NCI-H1105 treated with DMSO at 0.1 percent for 48 hours (cell line): Measurements from ENCODE around the gene BBS7.

Experiments
- DNase-seq: peaks from one replicate; lab custom pipeline; 2025; lab: John Stamatoyannopoulos, UW

The BBS7 gene

GRCh38 chr4:121791481-121791880 lies 78.8 kb downstream of the BBS7 start:
- DNase-seq = no peak

- DNase-seq = no peak
These were observed 79.3 kb downstream of the BBS7 start for GRCh38 chr4:121790976-121791375.

DNA sequence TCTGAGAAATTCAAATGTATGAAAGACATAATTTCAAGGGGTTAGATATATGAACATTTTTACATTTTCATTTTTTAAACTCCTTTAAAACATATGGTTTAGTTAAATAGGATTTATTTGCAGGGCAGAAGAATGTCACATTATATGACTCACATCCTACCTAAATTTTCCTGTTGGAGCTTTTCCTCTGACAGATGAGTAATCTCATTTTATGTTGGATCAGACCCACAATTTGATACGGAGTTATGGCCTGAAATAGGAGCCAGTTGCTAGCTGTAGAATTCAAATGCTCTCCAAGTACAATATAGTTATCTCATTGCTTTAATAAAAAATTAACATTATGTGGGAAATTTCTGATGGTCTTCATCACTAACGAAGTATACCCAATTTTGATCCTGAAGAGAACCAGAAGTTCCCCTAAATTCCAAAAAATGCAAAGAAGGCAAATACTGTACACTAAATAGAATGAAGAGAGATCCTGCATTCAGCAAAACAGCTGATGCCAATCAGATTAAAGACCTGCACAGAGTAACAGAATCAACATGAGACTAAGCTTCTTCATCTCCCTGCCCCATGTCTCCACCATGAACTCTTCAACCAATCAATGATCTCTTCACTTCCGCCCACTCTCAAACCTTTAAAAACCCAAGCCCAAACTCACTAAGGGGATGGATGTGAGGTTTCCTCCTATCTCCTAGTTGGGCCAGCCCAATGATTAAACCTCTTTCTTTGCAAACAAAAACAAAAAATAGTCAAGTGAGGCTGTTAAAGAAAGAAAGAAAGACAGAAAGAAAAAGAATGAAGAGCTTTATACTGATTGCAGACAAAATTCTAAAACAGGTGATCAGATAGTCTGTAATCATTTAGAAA lies 80.1 kb downstream of the BBS7 start:
- no peak for DNase-seq

- DNase-seq = no peak
These were observed 80.8 kb downstream of the BBS7 start for GRCh38 chr4:121789455-121789854.

DNA sequence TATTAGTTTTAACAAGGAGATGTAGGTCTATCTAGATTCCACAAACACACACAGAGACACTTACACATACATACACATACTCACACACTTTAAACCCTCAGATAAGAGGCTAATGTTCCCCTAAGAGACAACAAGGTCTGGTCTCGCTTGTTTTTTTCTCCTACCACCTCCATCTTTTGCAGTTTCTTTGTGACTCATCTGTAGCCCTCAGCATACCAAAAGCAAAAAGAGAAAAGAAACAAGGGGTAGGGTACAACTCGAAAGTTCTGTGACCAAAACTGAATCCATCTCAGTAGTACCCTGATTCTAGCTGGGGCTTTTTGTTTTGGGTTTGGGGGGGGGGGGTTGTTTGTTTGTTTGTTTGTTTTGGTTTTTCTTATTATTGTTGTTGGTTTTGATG lies 81.4 kb downstream of the BBS7 start:
- DNase-seq = no peak

DNA sequence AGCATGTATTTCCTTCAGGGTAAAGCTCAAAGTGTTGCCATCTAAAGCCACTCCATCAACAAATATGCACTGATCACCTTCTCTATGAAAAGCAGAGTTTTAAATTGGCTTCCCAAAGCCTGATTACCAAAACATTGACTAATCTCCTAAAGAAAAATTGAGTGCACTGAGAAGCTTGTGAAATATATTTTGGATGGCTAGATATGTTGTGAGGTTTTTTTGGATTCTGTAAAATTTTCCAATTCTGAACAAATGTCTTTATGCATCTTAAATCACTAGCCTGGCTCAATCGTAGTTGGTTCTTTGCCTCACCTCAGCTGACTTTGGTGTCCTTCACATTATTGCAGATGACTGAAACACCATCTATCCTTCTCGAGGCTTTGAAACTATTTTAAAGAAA lies 84.1 kb downstream of the BBS7 start:
- no peak for DNase-seq

DNA sequence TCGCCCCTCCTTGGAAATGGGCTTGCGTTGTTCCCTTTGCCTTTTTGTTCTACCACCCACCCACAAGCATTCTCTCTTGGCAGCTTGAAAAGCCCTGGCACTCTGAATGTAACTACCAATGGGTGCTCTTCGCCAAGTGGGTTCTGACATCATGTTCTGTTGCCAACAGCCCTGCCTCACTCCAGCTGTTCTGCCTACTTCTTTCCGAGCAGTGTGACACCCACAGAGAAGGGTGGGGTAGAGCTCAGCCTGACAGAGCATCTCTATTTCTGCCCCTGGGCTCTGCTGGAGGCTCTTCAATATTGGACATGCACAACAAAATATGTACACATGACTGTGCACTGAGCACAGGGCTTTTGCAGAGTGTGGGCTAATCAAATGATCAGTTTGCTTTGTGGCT lies 84.8 kb downstream of the BBS7 start:
- no peak for DNase-seq

DNA sequence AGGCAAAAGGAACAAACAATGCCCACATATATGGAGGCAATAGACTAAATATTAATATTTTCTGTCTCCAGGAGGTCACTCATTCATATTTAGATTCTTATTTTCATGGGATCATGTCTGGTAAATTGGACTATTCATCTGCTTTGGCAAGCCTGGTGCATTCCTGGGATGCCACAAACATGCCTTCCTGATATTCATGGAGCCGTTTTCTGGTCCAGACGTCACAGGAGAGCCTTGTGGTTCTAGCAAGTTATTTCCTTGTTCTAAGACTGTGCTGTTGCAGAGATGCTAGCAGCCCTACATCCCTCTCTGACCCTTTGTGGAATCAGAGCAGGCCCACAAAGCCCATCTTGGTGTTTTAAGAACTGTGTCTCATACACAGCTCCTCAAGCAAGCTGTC lies 85.3 kb downstream of the BBS7 start:
- DNase-seq = no peak

GRCh38 chr4:121784401-121784800 lies 85.9 kb downstream of the BBS7 start:
- DNase-seq = no peak

- DNase-seq = no peak
These were observed 87.1 kb downstream of the BBS7 start for GRCh38 chr4:121783210-121783609.

- no peak for DNase-seq
These were observed 91.2 kb downstream of the BBS7 start for GRCh38 chr4:121778991-121779628.

DNA sequence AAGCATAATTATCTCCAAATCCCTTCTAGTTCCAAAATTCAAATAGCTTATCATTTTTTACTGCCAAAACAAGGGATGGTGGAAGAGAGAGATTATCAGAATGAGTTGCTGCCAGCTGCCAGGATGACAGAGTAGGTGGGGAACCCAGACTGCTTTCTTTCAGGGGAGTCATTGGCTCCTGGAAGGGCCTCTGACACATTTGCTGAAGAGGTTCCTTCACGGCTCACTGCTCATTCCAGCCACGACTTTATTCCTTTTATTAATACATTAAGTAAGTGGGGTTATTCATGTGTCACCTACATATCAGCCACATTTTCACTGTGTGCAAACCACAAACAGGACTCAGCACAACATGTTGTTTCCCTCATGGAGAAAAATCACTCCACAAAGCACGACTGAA lies 92.6 kb downstream of the BBS7 start:
- peak; percentile 4 for DNase-seq

DNA sequence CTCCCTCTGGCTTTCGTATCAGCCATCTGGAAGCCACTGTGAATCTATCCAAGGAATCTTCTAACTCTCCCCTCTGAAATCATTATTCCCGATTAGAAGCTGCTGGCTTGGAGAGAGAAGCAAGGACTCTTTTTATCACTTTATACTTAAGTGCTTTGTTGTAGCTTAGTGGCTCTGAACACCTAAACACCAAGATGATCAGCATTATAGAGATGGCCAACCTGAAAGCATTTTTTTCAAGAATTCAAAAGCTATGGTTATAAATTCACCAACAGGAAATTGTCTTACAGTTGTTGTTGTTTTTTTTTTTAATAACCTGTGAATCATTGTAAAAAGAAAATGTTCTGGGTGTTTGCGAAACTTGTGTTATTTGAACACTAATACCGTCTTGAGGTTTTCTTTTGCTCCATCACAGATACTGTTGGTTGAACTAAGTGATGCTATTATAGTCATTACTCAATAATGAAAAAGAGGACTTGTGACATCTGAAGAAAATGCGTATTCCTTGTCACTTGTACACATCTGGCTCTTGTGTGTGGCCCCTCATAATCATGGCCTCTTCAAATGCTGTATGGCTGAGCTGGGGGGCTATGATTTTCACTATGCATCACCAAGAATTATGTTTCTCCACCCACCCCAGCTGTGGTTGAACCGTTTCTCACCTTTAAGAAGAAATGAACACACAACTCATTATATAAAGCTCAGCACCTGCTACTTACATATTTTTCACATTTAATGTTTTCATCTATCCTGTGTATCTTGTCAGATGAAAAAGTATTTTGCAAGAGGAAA lies 93.5 kb downstream of the BBS7 start:
- DNase-seq = no peak
